Testis (tissue), 2 donors: Measurements from ENCODE around the gene IFITM10.

Source experiments
- POLR2A ChIP-seq: fragments of 450-650 bp; IDR thresholded peaks from one replicate; pipeline ENCODE4 v1.6.1; 2017; ENCODE audit warnings: antibody characterized with exemption, mild to moderate bottlenecking, moderate library complexity
- TF ChIP-seq, protein P1 (sequence below), 3 experiments: fragments of 450-650 bp in 2 of 3; fragments of 200-600 bp in 1 of 3; sonication (generic) in 1 of 3; IDR thresholded peaks; one replicate each; pipeline ENCODE4 v1.5.1; 2016 to 2019; ENCODE audit warnings: antibody characterized with exemption in 3 of 3, mild to moderate bottlenecking in 2 of 3, moderate library complexity in 1 of 3

DNA sequence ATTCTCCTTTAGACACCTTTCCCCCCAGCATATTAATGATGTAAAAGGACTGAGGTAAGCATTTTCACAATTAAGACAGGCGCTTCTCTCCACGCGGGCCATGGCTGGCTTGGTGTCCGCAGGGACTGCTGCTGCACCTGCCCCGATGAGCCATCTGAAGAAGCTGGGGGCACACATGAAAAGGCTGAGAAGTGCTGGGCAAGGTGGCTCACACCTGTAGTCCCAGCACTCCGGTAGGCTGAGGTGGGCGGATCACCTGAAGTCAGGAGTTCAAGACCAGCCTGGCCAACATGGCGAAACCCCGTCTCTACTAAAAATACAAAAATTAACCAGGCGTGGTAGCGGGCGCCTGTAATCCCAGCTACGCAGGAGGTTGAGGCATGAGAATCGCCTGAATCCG is 32.1 kb downstream of the IFITM10 start:
- TF ChIP-seq, protein P1, sequence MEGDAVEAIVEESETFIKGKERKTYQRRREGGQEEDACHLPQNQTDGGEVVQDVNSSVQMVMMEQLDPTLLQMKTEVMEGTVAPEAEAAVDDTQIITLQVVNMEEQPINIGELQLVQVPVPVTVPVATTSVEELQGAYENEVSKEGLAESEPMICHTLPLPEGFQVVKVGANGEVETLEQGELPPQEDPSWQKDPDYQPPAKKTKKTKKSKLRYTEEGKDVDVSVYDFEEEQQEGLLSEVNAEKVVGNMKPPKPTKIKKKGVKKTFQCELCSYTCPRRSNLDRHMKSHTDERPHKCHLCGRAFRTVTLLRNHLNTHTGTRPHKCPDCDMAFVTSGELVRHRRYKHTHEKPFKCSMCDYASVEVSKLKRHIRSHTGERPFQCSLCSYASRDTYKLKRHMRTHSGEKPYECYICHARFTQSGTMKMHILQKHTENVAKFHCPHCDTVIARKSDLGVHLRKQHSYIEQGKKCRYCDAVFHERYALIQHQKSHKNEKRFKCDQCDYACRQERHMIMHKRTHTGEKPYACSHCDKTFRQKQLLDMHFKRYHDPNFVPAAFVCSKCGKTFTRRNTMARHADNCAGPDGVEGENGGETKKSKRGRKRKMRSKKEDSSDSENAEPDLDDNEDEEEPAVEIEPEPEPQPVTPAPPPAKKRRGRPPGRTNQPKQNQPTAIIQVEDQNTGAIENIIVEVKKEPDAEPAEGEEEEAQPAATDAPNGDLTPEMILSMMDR (IDR thresholded peaks at IDR 0.05) = no peak
- TF ChIP-seq POLR2A = no peak
